Large intestine (tissue), 3 donors: ENCODE data around the gene FCGBP. TPM values are rescaled to one million over a fixed set of nuclear protein-coding genes. Genes with fewer than 3 reads are reported as not detected.

ENCODE experiments used
- DNase-seq, 2 donors: peaks; one replicate each; pipeline versions ENCODE4 v3.0.0 to v3.0.0-alpha.2; 2013
- H3K27ac ChIP-seq: one replicate; pipeline ENCODE4 v1.5.1; 2013; ENCODE audit warnings: low read length
- H3K27me3 ChIP-seq: 2 replicates; pipeline ENCODE4 v1.6.1; 2013; ENCODE audit warnings: low read length; ENCODE audit not compliant: control insufficient read depth, insufficient read depth
- H3K36me3 ChIP-seq: 2 replicates; pipeline ENCODE4 v1.6.1; 2013; ENCODE audit warnings: low read length; ENCODE audit not compliant: control insufficient read depth, insufficient read depth
- H3K4me1 ChIP-seq: one replicate; pipeline ENCODE4 v1.6.1; 2013; ENCODE audit warnings: low read length; ENCODE audit not compliant: control insufficient read depth, insufficient read depth
- H3K4me3 ChIP-seq: one replicate; pipeline ENCODE4 v1.5.1; 2013; ENCODE audit warnings: low read length
- H3K9me3 ChIP-seq: one replicate; pipeline ENCODE4 v1.6.1; 2013; ENCODE audit warnings: mild to moderate bottlenecking, low read depth, low read length, moderate library complexity; ENCODE audit not compliant: control insufficient read depth
- WGBS: methylation state at CpG from one replicate; pipeline ENCODE4 v1.1.5; 2013; ENCODE audit warnings: low lambda C conversion rate; ENCODE audit not compliant: insufficient coverage; 5-methylcytosine and 5-hydroxymethylcytosine counted together
- polyA plus RNA-seq: library from polyadenylated mRNA; unstranded; fragments of 120-200 nt; gene quantifications from one replicate; pipeline ENCODE4 v1.2.1, GENCODE V29; 2013

The FCGBP gene
- polyA plus RNA-seq, 1 donor = 609 TPM

DNA sequence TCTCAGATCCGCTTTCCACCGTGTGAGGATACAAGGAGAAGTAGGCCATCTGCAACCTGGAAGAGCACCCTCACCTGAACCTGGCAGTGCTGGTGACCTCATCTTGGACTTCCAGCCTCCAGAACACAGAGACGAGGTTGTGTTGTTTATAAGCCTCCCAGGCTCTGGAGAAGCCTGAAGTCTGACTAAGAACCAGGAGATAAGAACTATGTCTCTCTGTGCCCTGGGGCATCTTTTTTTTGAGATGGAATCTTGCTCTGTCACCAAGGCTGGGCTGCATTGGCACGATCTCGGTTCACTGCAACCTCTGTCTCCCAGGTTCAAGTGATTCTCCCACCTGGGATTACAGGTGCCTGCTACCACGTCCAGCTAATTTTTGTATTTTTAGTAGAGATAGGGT, 14.5 kb downstream of the FCGBP start:
- DNase-seq = no peak
- no CpG with 5 or more reads among the region's 6 CpGs for WGBS
- H3K27me3 ChIP-seq = peaks cover 8% of the 10 kb centered on the region

DNA sequence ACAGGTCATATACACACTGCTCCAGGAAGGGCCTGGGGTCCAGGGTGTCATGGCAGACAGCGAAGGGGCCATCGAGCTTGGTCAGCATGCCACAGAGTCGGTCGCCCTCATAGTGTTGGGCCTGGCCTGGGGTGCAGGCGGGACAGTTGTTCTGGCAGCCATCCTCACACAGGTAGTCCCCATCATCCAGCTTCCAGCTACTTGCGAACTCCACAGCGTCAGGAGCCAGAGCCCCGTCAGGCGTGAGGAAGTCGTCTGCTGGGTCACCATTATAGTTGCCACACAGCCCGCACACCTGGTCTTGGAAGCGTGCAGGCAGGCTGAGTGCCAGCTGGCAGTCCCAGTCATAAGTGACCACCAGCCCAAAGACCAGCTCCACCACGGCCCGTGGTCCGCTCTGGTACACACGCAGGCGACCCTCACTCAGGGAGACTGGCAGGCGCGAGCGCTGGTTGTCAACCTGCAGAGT, 16.2 kb downstream of the FCGBP start:
- H3K36me3 ChIP-seq = no peaks in the 10 kb centered on the region
- peaks cover 4% of the 10 kb centered on the region for H3K4me1 ChIP-seq
- H3K27me3 ChIP-seq = peaks cover 10% of the 10 kb centered on the region
- no peak overlapping the region for H3K27ac ChIP-seq
- DNase-seq = no peak
- no peak overlapping the region for H3K4me3 ChIP-seq
- peaks cover 8% of the 10 kb centered on the region for H3K9me3 ChIP-seq
- no CpG with 5 or more reads among the region's 20 CpGs for WGBS

More for the DNA sequence above, 14.5 kb downstream of the FCGBP start:
- H3K9me3 ChIP-seq = peaks cover 7% of the 10 kb centered on the region
- no peak overlapping the region for H3K4me3 ChIP-seq
- H3K4me1 ChIP-seq = no peaks in the 10 kb centered on the region
- H3K27ac ChIP-seq = no peak overlapping the region
- H3K36me3 ChIP-seq = no peaks in the 10 kb centered on the region

DNA sequence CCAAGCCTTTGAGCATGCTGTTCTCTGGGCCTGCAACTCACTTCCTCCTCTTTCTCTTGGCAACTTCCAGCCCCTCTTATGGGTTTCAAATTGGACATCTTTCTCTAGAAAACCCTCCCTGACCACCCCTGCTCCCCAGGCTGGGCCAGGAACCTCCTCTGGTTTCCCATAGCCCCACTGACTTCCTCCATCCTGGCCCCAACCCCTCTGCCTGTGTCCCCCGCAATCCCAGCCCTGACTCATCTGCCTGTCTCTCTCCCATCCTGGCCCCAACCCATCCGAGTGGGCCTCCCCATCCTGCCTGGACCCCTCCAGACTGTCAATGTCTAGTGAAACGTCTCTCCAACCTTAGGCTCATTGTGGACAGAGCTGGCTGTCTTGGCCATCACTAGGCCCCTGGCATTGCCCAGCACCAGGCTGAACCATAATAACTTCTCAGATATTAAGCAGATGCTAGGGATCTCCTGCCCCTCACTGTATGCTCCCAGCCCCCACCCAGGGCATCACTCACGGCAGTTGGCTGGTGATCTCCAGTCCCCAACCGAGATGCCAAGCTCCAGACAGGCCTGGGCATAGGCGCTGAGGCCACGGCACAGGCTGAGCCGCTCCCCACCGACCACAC, 16.8 kb downstream of the FCGBP start:
- WGBS = no CpG with 5 or more reads among the region's 9 CpGs
- Histone ChIP-seq H3K36me3 (no peaks in the 10 kb centered on the region), H3K4me1 (peaks cover 4% of the 10 kb centered on the region), H3K4me3 (no peak overlapping the region), H3K27me3 (peaks cover 10% of the 10 kb centered on the region), H3K27ac (no peak overlapping the region), H3K9me3 (peaks cover 8% of the 10 kb centered on the region)
- no peak for DNase-seq

DNA sequence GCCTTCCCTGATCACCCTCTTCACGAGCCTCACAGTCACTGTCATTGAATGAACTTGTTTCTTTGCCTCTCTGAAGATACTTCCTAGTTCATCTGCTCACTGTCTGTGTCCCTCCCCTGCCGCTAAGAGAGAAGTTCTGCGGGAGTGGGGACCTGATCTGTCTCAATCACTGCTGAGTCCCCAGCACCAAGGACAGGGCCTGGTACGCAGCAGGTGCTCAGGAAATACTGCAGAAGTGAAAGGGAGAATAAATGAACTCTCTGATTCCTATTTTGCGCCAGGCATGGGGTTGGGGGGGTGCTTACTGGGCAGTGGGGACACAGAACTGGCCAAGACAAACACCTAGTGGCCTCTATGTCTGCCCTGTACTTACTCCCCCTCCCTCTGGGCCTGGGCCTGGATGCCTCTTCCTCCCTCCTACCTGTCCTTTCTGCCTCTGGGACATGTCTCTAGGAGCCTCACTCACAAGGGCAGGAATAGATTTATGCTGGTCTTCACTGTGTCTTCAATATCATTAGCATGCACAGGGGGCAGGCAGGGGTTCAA, 17.5 kb downstream of the FCGBP start:
- no peak overlapping the region for H3K4me3 ChIP-seq
- H3K27ac ChIP-seq = no peak overlapping the region
- H3K27me3 ChIP-seq = peaks cover 10% of the 10 kb centered on the region
- H3K9me3 ChIP-seq = peaks cover 8% of the 10 kb centered on the region
- DNase-seq = no peak
- peaks cover 4% of the 10 kb centered on the region for H3K4me1 ChIP-seq
- WGBS = no CpG with 5 or more reads among the region's 5 CpGs
- H3K36me3 ChIP-seq = no peaks in the 10 kb centered on the region

DNA sequence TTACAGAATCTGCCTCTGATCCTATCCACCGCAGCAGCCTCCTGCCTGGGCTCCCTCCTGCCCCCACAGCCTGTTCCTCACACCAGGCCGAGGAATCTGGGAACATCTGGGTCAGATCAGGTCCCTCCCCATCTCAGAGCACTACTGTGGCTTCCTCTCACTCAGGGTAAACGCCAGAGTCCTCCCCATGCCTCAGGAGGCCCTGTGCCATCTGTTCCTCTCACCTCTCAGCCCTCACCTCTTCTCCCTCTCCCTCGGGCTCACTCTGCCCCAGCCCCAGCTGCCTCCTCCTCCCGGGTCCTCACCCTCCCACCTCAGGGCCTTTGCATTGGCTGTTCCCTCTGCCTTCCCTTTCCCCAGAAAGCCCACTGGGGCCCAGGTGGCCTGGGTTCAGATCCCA, 18.2 kb downstream of the FCGBP start:
- Histone ChIP-seq H3K4me1 (peaks cover 4% of the 10 kb centered on the region), H3K9me3 (peaks cover 8% of the 10 kb centered on the region), H3K27me3 (peaks cover 10% of the 10 kb centered on the region), H3K27ac (no peak overlapping the region), H3K36me3 (no peaks in the 10 kb centered on the region), H3K4me3 (no peak overlapping the region)
- WGBS = no CpG with 5 or more reads among the region's 5 CpGs
- DNase-seq = no peak

DNA sequence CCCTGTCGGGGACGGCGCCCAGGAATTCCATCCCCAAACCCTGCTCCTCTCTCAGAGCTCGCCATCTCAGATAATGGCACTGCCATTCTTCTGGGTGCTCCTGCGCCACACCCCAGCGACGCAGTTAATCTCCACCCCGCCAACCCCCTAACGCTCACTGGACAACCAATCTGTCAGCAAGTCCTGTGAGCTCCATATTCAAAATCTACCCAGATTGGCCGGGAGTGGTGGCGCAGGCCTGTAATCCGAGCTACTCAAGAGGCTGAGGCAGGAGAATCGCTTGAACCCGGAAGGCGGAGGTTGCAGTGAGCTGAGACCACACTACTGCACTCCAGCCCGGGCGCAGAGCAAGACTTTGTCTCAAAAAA, 18.6 kb downstream of the FCGBP start:
- no peak for DNase-seq
- Histone ChIP-seq H3K4me1 (peaks cover 4% of the 10 kb centered on the region), H3K4me3 (no peak overlapping the region), H3K36me3 (no peaks in the 10 kb centered on the region), H3K27ac (no peak overlapping the region), H3K27me3 (peaks cover 10% of the 10 kb centered on the region), H3K9me3 (peaks cover 8% of the 10 kb centered on the region)
- no CpG with 5 or more reads among the region's 17 CpGs for WGBS

DNA sequence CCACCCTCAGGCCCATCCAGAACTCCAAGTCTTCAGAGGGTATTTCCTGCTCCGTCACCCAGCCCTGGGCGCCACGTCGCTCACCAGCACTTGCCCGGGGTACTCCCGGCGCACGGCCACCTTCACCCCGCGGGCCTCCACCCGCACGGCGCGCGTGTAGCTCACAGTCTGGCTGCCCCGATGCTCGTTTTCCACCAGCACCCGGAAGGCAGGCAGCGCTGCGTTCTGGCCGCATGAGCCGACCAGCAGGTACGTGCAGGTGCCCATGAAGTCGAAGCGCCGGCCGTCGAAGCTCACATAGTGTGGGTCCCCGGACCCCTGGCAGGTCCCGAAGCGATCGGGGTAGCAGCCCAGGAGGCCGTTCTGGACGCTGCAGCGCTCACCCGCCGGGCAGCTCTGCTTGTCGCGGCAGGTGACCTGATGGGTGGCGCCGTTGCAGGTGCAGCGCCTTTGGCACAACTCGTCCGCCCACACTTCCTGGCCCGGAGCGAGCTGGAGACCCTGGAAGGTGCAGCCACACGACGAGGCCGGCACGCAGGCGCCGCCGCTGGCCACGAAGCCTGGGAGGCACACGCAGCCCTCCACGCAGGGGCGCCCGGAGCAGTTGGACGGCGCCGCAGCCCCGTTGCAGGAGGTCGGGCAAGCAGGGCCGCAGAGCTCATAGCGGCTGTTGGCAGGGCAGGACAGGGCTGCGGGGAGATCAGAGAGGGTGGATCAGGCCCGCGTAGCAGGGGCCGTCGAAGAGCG, 19.2 kb downstream of the FCGBP start:
- peaks cover 10% of the 10 kb centered on the region for H3K27me3 ChIP-seq
- no peak for DNase-seq
- no CpG with 5 or more reads among the region's 71 CpGs for WGBS

DNA sequence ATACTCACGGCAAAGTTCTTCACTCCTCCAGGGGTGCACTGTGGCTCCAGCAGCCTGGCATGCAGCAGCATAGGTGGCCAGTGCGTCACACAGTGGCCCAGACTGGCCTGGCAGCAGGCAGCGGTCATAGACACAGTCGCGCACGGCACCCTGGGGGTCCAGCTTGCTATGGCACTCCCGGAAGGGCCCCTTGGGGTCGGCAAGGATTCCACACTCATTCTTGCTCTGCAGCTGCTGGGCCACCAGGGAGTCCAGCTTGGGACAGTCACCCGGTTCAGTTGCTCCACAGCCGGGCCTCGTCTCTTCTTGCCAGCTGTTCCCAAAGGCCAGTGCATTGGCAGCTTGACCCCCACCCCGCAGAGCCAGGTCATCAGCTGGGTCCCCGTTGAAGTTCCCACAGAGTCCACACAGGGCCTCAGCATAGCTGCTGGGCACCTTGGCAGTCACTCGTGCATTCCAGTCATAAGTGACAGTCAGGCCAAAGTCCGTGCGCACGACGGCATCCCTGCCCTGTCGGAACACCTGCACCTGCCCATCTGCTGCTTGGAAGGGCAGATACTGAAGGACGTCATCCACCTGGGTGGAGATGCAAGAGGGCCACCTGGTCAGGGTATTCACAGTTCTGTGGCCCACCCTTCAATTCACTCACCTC, 20.6 kb downstream of the FCGBP start:
- Histone ChIP-seq H3K27ac (no peak overlapping the region), H3K4me3 (no peak overlapping the region), H3K36me3 (no peaks in the 10 kb centered on the region), H3K9me3 (peaks cover 8% of the 10 kb centered on the region), H3K4me1 (peaks cover 4% of the 10 kb centered on the region), H3K27me3 (peaks cover 10% of the 10 kb centered on the region)
- DNase-seq = peak; percentile 37 to 68
- no CpG with 5 or more reads among the region's 20 CpGs for WGBS

More for the DNA sequence above, 19.2 kb downstream of the FCGBP start:
- H3K36me3 ChIP-seq = no peaks in the 10 kb centered on the region
- H3K4me1 ChIP-seq = peaks cover 4% of the 10 kb centered on the region
- no peak overlapping the region for H3K4me3 ChIP-seq
- H3K27ac ChIP-seq = no peak overlapping the region
- H3K9me3 ChIP-seq = peaks cover 8% of the 10 kb centered on the region

DNA sequence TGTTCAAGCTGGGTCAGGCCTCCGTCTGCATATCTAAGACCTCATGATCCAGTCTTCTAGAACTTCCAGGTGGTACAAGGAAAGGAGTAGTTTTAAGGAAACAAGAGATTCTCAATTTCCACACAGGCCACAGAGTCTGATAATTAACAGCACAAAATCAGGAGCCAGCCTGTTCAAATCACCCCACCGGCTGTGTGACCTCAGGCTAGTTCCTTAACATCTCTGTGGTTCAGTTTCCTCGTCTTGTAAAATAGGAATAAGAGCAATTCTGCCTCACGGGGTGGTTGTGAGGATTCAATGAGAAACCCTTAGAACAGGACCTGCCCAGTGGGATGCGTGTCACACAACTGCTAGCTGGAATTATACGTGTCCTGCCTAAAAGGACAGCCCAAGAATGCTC, 25.6 kb downstream of the FCGBP start:
- no peak for DNase-seq
- Histone ChIP-seq H3K27me3 (no peaks in the 10 kb centered on the region), H3K36me3 (no peaks in the 10 kb centered on the region), H3K4me1 (peaks cover 4% of the 10 kb centered on the region), H3K4me3 (no peak overlapping the region), H3K9me3 (no peaks in the 10 kb centered on the region), H3K27ac (no peak overlapping the region)
- WGBS = no CpG with 5 or more reads among the region's 6 CpGs

DNA sequence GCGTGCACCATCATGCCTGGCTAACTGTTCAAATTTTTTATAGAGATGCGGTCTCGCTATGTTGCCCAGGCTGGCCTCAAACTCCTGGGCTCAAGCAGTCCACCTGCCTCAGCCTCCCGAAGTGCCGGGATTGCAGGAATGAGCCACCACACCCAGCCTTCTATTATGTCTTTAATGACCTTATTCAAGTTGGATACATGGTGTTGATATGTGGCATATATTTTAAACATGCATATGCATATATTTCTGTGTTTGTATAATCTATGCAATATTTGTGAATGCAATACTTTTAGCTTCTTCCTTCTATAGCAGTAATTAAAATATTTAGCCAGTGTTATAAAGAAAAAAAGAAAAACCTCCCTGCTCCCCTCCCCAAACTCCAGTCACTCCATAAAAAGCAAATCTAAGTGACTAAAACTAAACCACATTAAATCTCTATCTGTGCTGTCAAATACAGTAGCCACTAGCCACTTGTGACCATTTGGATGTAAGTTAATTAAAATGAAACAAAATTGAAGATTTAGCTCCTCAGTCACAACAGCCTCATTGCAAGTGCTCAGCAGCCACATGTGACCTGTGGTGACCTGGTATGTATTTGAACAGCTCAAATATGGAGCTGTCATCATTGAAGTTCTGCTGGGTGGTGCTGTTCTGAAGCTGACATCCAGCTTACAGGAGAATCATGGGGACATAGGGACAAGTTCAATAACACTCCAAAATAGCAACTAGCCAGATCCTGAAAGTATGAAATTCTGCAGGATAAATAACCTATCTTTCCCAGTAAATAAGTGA, 27.4 kb downstream of the FCGBP start:
- Histone ChIP-seq H3K9me3 (no peaks in the 10 kb centered on the region), H3K4me1 (no peaks in the 10 kb centered on the region), H3K27me3 (no peaks in the 10 kb centered on the region), H3K4me3 (no peak overlapping the region), H3K27ac (no peak overlapping the region), H3K36me3 (no peaks in the 10 kb centered on the region)
- no peak for DNase-seq
- WGBS = no CpG with 5 or more reads among the region's 5 CpGs
